HG02678 (cell line): ENCODE measurements around the gene EIF4E.
A peak's percentile ranks its signal among the peaks of the same experiment; 100 is the strongest.
"Not testable (repeated sequence)": the region's sequence is repeated elsewhere in the genome, so short reads cannot be mapped to it uniquely, and the experiment has no call there.

Experiments
- ATAC-seq: cut with Tn5 transposase; IDR thresholded peaks from one replicate; pipeline ENCODE4 v1.9.1; 2021; ENCODE audit warnings: mild to moderate bottlenecking, moderate library complexity; ENCODE audit not compliant: unreplicated experiment

Gene EIF4E

GRCh38 chr4:98934851-98935250 lies 5.9 kb upstream of the EIF4E start:
- ATAC-seq, result not testable (repeated sequence)

DNA sequence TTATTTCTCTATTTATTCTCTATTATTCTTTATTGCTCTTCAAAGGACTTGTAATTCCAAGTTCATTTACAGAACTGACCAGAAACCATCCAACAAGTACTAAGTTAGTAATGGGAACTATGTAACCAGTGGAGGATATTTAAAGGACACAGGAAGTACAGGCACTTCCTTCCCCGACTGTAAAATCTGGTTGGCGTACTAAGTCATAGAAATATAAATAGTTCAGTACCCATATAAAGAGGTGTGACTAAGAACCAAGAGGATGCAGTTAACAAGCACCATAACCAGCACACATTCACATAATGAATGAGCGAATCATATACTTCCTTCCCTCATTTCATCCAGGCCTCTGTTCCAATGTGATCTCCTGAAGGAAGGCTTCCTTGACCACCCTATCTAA lies 3.6 kb upstream of the EIF4E start:
- ATAC-seq, result no peak

DNA sequence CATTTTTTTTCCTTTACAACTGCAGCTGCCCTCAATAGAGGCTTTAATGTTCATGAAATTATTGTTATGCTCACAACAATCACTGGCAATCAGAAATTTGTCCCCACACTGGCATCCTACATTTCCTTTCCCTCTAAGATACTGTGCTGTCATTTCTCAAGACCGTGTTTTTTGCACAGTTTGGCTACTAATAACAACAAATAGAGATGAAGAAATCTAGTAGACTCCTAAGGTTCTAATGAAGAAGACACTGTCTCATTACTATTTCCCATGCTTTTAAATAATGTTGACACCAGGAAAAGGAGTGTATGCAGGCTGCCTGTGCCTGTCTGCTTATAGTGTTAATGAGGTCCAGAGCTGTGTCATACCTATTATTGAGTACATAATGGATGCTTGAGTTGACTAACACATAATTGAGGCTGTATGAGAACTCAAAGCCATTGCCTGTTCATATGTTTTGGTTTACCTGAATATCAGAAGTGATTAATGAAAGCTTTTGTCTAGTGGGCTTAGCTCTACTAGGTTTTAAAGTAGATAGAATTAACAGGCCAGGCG lies 1.5 kb upstream of the EIF4E start:
- ATAC-seq, result no peak

DNA sequence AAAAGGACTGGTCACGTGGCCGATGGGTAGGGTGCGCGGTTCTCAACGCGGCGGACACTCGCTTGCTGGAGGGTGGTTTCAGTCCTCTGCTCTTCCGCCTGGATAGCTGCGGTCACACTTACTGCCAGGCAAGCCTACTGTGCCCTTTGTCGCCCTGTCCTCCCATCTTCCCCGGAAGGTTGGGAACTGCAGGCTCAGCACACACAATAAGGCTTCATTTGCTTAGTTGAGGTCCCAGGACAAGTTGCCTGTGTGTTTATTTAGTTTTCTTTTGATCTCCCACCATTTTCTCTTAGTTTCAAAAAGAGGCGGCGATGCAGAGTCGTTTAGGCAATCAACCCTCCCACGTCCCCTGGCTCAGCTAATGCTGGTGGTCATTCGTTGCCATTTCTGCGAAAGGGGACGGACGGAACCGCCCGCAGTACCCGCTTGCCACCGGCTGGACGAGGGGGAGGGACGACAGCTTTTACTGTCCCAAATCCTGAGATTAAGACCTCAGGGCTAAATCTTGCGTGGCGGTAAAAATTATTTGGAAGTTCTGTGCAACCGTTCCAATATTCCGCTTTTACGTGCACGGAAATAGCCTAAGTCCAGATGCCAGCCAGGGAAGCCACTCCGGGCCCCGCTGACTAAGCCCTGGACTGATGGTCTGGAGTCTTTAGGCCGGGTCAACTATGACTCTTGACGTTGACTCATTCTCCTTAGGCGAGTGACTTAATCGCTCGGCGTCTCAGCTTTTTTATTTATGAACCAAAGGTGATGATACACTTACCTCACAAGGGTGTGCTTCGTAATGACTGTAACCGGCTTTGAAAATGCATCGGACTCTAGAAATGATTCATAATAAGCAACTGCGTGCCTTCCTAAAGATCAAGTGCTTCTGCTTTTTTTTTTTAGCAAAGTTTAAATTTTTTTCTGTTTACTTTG lies 671 bp upstream of the EIF4E start:
- ATAC-seq, result peak; percentile 45

GRCh38 chr4:98928131-98928504 lies 815 bp downstream of the EIF4E start:
- peak; percentile 38 for ATAC-seq

GRCh38 chr4:98926257-98926656 lies 2.7 kb downstream of the EIF4E start:
- not testable (repeated sequence) for ATAC-seq

DNA sequence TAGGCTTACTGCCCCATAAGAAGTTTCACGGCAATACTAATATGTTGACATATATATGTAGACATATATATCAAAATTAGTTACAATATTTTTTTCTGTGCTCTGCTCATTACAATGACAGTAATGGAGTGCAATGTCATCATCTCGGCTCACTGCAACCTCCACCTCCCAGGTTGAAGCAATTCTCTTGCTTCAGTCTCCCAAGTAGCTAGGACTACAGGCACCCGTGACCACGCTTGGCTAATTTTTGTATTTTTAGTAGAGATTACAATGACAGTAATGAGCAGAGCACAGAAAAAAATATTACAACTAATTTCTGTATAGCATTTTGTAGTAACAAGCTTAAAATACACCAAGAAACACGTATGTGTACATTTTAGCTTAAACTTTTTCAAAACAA lies 7.6 kb downstream of the EIF4E start:
- no peak for ATAC-seq

DNA sequence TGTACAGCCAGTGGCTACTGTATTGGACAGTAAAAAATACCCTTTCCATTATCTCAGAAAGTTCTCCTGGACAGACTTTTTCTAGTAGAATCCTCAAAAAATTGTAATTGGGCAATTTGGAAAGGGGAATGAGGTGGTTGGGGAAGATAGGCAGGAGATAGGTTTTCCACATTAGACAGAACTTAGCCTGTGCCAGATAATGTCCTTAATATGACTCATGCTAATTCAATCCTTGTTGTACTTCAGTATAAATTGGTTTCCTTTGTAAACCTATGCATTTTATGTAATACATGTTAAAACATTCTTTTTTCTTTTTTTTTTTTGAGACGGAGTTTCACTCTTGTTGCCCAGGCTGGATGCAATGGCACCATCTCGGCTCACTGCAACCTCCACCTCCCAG lies 8.9 kb downstream of the EIF4E start:
- no peak for ATAC-seq

- not testable (repeated sequence) for ATAC-seq
Measured at GRCh38 chr4:98910728-98911127, 18.2 kb downstream of the EIF4E start.

DNA sequence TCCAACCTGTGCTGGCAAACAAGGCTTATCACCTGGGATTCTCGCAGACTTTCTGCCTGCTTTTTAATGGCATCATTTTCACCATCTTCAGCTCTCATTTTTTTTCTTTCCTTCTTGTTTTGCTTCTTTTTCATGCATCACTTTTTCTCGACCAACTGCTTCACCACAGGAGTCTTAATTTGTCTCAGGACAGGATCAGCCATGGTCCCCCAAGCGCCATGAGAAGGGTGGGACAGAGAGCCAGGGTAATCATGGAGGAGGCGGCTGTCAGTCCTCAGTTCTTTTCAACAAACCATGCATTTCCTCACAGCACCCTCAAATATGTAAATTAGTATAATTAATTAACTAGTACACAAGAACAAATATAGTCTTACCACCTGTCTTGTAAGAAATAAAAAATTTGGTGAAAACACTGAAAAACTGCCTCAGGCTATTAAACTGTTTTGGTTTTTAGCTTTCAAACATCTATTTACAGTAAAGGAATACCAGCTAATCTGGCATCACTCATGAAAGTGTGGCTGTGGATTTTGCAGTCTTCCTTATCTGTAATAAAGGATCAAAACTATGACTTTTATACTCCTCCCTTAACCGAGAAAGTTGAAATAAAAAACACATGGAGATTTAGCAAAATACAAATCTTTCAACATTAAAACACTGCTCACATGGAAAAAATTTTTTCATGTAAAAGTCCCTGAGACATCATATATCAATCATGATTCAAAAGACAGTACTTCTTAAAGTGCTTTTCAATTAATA lies 19.1 kb downstream of the EIF4E start:
- no peak for ATAC-seq

GRCh38 chr4:98908703-98909262 lies 20.1 kb downstream of the EIF4E start:
- ATAC-seq, result no peak

GRCh38 chr4:98908182-98908581 lies 20.8 kb downstream of the EIF4E start:
- ATAC-seq, result no peak

DNA sequence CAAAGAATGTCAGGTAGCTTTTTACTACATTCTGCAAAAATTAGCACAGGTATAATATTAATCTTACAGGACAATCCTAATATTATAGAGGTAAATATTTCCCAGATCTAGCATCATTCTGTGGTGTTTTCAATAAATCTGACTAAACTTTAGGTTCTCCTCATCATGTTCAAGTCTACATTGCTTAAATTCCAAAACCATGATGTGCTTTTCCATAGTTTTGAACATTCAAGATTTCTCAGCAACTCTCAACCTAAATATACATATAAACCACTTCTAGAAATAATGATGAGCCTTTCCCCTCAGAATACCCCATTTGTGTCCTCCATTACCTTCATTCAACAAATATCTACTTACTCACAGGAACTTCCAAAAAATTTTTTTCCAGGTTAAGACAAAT lies 23.1 kb downstream of the EIF4E start:
- ATAC-seq, result no peak

DNA sequence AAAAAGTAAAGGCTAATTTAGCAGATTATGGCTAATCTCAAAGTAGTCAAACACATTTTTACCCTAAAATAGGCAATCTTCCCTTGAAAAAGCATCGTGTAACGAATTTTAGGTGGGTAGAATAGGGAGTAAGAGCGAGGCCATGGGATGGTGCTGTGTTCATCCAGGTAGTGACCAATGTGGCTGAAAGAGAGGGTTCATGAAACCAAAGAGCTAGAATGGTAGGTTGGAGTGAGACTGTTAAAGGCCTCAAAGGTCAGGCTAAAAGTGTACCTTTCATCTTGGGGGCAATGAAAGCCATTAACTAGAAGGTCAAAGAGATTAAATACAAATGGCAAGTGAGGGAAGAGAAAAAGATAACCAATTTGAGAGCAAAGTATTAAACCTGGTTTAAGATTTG lies 23.6 kb downstream of the EIF4E start:
- no peak for ATAC-seq

DNA sequence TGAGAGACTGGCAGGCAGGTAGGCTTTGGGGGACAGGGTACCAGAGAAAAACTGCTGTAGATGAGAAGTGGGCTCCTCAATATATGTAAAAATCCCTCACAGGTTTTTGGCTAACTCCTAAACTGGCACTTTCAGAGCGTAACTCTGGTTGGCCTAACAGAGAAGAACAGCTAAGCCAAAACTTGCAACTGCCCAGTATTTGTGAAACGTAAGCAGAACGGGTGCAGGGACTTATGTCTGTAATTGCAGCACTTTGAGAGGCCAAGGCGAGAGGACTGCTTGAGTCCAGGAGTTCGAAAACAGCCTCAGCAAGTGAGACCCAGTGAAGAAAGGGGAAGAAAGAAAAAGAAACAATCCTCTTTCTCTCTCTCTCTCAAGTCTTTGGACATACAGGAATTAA lies 25.0 kb downstream of the EIF4E start:
- no peak for ATAC-seq

DNA sequence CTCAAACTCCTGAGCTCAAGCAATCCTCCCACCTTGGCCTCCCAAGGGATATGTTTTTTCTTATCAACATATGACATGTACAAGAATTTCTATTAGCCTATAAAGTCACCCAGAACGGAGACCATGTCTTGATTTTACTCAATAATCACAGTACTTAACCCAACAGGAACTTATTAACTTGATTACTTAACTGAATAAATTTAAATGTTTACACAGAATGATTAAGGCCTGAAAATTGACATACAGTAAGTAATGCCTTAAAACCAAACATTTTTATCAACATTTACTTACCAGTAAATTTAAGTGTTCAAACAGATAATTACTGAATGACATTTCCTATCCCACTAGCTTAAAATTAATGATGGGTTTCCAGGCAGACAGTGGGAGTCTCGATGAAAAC lies 25.4 kb downstream of the EIF4E start:
- ATAC-seq, result no peak

GRCh38 chr4:98899277-98899676 lies 29.7 kb downstream of the EIF4E start:
- ATAC-seq, result no peak

- ATAC-seq, result no peak
Measured at GRCh38 chr4:98891478-98892337, 37.2 kb downstream of the EIF4E start.

GRCh38 chr4:98890702-98891455 lies 38.1 kb downstream of the EIF4E start:
- ATAC-seq, result no peak

- ATAC-seq, result no peak
Measured at GRCh38 chr4:98887145-98887544, 41.8 kb downstream of the EIF4E start.
